Muscle of back (tissue), 11 donors: ENCODE results near the gene AKR1C1. TPM values are rescaled to one million over a fixed set of nuclear protein-coding genes. Genes with fewer than 3 reads are reported as not detected.
"Not testable (repeated sequence)": the region's sequence is repeated elsewhere in the genome, so short reads cannot be mapped to it uniquely, and the experiment has no call there.

Source experiments
- DNase-seq, 3 donors: peaks; one replicate each; pipeline versions ENCODE4 v3.0.0 to v3.0.0-alpha.2; 2013
- polyA plus RNA-seq, 10 donors: library from polyadenylated mRNA; unstranded; fragments of 120-200 nt; gene quantifications; one replicate each; pipeline ENCODE4 v1.2.1, GENCODE V29; 2013; ENCODE audit not compliant: insufficient read length in 10 of 10

Gene AKR1C1
- polyA plus RNA-seq, 10 donors, result 5.0 to 15.7 (median 9.5) TPM

- DNase-seq, result no peak
Measured at GRCh38 chr10:4982764-4983226, 19.6 kb downstream of the AKR1C1 start.

DNA sequence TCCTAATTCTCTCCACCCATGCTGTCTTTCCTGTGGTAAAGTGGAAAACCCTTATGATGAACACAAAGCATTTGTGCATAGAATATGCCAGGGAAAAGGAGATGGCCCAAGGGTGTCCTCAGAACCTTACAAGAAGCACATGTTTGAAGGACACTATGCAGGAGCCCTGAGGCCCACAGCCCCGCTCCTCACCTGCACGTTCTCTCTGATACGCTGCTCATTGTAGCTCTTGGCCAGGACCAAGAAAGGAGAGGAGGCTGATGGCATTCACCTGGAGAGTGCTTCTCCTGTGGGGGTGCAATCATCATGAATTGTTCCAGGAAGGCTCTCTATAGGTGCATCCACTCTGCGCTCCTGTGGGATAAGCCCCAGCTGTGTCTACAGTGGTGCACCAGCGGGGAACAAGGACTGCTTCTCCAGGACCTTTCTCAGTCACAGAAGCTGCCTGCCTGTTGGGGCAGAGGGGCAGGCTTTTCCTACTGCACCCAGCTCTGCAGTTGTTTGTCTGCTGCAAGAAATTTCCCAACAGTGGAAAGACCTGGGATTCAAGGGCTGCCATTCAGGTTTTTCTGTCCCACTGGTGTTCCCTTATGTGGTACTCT is 20.5 kb downstream of the AKR1C1 start:
- DNase-seq, result no peak

DNA sequence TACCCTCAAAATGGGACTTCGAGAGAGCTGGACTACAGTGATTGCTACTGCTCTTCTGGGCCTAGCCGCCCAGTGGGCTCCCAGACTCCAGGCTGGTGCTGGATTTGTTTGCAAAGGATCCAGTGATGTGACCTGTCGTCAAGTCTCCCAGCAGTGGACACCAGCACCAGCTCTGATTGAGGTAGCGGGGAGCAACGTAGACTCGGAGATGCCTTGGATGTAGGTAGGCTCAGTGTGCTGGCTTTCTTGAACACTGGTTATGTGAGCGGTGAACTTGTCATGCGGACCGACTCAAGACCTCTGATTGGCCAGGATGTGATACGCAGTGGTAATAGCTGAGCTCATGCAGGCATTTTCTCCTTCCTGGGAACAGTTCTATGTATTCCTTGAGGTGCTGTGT is 21.0 kb downstream of the AKR1C1 start:
- DNase-seq, result no peak

DNA sequence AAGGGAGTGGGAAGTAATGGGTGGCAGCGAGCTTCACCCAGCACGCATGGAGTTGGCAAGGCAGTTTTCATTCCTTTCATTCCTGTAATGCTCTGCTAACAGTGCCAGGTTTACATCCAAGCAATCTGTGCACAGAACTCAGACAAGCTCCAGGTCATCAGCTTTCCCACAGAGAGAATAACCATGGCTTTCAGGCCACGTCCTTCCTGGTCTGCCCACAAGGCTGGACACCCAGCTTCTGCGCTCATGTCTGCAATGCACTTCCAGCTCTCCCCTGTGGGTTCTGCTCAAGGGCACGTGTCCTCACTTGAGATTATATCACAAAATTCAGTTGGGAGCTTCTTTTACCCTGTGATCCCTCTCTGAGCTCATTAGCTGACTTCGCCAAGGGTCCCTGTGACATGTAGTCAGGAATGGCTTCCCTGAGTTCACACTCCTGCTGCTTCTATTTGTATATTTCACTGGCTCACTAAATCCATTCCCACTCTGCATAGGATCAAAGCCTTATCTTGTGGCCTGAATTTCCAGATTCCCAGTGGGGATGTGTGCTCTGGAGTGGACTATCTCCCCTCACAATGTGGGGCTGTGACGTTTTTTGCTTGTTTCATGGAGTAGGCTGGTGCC is 21.9 kb downstream of the AKR1C1 start:
- peak in 1 of 3 donors; percentile 12 for DNase-seq

DNA sequence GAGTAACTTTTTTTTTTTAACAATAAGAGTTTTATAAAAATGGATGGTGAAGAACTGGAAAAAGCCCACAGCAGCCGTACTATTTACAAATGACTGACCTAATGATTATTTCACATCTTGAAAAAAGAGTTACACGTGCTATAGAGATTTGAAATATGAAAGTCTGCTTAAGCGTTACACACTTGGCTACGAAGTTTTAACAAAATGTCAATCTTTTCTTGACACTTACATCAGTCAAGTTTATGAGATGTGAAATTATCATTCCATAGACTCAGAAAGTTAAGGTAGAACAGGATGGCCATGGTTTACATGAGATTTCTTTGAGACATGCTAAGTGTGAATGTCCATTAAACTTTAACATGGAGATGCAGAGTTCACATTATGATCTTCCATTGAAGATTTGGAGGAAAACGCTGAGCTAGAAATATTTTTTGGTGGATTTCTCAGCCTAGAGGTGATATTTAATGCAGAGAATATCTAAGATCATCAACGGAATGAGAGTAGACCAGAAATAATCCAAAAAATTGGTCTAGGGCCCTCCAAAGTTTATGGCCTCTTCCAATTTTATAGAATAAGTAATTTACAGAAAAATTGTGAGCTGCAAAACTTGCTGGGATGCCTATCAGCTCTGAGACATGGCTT is 24.9 kb downstream of the AKR1C1 start:
- not testable (repeated sequence) for DNase-seq

- DNase-seq, result no peak
Measured at GRCh38 chr10:4990217-4990616, 27.0 kb downstream of the AKR1C1 start.

GRCh38 chr10:4991463-4991862 is 28.2 kb downstream of the AKR1C1 start:
- DNase-seq, result not testable (repeated sequence)

GRCh38 chr10:4992564-4992963 is 29.3 kb downstream of the AKR1C1 start:
- DNase-seq, result not testable (repeated sequence)

DNA sequence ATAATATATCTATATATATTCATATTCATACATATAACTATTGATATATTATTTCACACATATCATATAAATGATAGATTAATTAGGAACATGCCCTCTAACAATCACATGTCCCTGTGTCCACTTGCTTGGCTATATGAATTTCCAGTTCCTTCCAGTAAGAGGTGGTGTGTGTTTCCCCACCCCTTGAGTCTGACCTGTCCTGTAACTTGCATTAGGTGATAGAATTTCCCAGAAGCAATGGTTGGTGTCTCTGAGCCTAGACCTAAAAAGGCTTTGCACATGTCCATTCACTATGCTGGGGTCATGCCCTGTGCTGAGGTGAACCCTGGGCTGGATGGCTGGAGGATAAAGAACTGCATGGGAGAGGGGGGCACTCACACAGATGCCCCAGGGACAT is 31.0 kb downstream of the AKR1C1 start:
- DNase-seq, result not testable (repeated sequence)

- DNase-seq, result no peak
Measured at GRCh38 chr10:4998671-4999070, 35.5 kb downstream of the AKR1C1 start.

GRCh38 chr10:5002013-5002727 is 39.0 kb downstream of the AKR1C1 start:
- no peak for DNase-seq

- DNase-seq, result peak in 1 of 3 donors; percentile 45
Measured at GRCh38 chr10:5003127-5004029, 40.2 kb downstream of the AKR1C1 start, which contains the start of gene AKR1C2. TSS of gene AKR1C2 (minus strand) at chr10:5003857. CDS start at chr10:5003835, 22 bp downstream.

DNA sequence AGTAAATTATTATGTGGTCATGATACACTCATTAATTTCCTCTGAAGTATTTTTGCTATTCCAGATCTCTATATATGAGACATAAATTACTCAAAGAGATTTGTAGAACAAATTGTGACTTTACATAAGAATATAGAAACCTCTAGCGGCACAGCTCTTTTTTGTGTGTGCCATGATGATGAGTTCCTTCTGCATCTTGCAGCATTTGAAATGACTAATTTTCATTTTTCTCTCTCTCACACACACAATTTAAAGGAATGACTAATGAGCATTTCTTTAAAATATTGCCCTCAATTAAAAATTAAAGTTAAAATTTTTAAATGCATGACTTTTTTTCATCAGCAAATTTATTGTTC is 40.8 kb downstream of the AKR1C1 start:
- DNase-seq, result not testable (repeated sequence)

DNA sequence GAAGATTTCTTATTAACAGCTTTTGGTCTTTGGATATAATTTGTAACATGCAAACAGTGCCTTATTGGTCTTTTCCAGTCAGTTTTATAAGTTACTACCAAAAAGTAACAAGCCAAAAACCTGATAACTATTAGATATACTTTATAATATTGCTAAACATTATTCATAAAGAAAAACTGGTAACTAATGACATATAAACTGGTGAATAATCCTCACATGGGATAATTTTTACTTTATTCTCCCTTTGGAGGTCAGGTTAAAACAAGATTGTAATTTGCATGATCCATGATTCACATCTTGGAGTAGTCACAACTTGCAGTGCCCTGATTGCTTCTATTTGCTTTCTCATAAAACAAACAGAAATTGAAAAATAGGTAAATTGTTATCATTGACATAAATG is 41.3 kb downstream of the AKR1C1 start:
- not testable (repeated sequence) for DNase-seq

GRCh38 chr10:5008857-5009548 is 45.8 kb downstream of the AKR1C1 start:
- not testable (repeated sequence) for DNase-seq

GRCh38 chr10:5010043-5010442 is 46.8 kb downstream of the AKR1C1 start:
- DNase-seq, result not testable (repeated sequence)

- DNase-seq, result not testable (repeated sequence)
Measured at GRCh38 chr10:5011392-5011791, 48.2 kb downstream of the AKR1C1 start.

GRCh38 chr10:5012595-5012994 is 49.4 kb downstream of the AKR1C1 start:
- DNase-seq, result no peak

- no peak for DNase-seq
Measured at GRCh38 chr10:5013385-5013784, 50.2 kb downstream of the AKR1C1 start.

GRCh38 chr10:5014200-5014910 is 51.1 kb downstream of the AKR1C1 start:
- not testable (repeated sequence) for DNase-seq
